TTC549 (cell line): ENCODE data around the gene SDSL.

Experiments
- FAIRE-seq: peaks from 2 replicates; lab custom pipeline; 2012; peaks lifted over from hg19 to GRCh38; lab: Jason Lieb, UNC

Gene SDSL

DNA sequence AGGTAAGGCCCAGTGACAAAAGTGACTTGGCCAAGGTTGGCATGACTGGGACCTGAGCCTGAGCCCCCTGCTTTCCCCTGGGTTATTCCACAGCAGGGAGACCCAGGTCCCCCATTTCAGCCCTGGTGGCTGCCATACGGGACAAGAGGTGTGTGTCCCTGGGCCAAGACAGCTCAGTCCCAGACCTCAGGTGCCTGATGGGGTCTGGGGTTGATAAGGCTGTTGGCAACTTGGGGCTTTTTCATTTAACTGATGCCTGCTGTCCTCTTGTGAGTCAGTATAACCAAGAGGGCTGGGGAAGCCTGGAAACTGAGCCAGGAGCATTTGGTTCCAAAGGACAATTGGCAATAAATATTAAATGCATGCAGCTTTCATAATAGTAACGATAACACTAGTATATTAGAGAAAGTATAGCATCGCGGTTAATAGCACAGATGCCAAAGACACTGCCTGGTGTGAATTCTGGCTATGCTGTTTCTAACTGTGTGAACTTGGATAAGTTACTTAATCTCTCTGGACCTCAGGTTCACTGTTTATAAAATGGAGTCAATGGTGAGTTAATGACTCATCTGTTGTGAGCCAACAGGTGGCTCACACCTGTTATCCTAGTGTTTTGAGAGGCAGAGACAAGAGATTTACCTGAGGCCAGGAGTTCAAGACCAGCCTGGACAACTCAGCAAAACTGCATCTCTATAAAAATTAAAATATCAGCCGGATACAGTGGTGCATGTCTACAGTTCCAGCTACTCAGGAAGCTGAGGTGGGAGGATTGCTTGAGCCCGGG lies 898 bp downstream of the SDSL start:
- no peak for FAIRE-seq

DNA sequence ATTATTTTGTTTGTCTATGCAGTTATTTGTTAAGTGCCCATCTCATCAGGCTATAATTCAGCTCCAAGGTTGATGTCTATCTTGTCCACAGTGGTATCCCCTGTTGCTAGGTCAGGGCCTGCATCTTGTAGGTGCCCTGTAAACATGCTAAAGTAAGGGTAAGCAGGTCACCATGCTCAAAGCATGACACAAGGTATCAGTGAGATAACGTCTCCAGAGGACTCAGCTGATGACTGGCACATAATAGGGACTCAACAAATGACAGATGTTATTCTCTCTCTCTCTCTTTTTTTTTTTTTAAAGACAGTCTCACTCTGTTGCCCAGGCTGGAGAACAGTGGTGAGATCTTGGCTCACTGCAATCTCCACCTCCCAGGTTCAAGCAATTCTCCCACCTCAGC lies 2.3 kb downstream of the SDSL start:
- FAIRE-seq: no peak

DNA sequence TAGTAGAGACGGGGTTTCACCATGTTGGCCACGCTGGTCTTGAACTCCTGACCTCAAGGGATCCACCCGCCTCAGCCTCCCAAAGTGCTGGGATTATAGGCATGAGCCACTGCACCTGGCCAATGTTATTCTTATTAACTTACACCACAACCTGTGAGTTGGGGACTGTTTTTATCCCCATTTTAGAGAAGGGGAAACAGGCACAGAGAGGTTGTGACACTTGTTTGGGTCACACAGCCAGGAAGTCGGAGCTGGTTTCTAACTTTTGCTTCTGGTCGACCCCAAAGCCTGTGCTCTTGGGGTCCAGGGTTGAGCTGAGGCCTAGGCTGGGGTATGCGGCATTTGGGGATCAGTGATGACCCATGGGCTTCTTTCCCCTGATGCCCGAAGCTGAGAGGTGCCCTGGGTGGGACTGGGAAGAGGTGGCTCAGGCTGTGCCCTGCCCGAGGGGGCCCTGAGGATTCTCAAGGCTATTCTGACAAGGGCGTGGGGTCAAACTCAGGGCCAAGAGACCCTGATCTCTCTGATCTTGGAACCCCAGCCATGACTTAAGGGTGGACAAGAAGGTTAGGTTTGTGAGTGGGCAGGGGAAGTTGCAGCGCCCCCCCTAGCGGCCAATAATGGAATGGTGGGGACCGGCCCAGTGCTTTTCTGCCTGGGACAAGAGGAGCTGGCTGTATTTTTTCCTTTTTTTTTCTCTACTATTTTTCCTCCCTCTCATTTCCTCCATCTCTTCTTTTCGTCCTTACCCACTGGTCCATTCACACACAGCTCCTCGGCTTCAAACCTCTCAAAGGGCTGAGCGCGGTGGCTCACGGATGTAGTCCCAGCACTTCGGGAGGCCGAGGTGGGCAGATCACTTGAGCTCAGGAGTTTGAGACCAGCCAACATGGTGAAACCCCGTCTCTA lies 3.0 kb downstream of the SDSL start:
- no peak for FAIRE-seq

DNA sequence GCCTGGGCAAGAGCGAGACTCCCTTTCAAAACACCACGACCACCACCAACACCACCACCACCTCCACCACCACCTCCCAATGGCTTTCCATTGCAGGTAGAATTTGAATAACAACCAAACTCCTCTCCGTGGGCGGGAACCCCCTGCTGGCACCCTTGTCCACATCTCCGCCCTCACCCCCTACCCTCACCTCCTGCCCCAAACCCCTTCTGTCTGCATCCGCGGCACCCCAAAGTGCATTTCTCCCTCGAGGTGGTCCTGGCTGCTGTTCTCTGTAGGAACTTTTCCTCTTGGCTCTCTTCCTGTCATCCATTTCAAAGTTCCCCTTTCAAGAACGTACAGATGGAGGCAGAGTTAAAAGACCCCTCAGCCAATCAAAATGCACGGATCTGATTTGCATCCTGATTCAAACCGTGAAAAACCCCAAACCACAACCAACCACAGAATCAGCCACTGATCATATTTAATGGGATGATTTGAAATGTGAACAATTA lies 3.8 kb downstream of the SDSL start:
- FAIRE-seq: no peak

DNA sequence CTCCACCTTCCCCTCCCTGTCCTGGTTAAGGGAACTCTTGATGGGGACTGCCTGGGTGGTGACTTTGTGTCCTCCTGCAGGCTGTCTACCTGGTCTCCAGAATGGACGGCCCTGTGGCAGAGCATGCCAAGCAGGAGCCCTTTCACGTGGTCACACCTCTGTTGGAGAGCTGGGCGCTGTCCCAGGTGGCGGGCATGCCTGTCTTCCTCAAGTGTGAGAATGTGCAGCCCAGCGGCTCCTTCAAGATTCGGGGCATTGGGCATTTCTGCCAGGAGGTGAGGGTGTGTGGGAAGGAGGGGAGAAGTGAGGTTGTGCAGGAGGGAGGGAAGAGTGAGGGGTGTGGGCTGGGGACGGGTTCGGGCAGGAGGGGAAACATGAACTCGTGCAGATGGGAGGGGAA lies 5.7 kb downstream of the SDSL start:
- no peak for FAIRE-seq

DNA sequence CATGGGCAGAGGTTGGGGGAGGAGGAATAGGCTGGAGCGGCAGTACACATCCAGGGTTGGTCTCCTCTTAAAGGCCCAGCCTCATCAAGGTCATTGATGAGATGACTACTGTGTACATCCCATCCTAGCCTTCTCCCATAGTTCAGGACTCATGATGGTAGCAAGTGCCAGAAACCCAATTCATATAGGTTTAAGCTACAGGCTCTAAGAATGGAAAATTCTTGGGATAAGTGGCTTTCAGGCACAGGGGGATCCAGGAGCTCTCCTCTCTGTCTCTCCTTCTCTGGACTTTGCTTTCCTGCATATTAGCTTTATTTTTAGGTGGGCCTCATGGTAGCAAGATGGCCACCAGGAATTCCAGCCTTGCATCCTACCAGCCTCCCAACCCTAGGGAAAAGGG lies 6.3 kb downstream of the SDSL start:
- FAIRE-seq: no peak

DNA sequence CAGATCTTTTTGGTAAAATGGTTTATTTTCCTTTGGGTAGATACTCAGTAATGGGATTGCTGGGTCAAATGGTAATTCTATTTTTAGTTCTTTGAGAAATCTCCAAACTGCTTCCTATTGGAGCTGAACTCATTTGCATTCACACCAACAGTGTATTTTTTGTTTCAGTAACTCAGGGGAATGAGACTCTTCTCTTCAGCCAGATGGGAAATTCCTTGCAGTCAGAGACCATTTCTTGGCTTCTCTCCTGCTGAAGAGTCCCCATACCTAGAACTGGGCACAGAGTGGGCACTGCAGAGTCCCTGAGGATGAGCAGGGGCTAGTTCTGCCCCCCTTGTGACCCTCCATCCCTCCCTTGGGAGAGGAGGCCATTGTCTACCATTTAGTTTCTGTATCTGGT lies 10.8 kb downstream of the SDSL start:
- FAIRE-seq: no peak

DNA sequence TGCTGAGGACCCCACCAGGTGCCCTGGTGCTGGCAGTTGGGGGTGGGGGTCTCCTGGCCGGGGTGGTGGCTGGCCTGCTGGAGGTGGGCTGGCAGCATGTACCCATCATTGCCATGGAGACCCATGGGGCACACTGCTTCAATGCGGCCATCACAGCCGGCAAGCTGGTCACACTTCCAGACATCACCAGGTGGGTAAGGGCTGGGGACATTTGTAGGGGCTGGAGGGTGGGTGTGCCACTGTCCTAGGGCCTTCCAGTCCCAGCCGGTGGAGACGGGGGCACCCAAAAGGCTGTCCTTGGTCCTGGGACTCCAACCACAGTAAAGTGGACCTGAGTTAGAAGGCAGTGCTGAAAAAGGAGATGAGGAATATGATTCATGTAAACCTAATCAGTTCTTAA lies 13.2 kb downstream of the SDSL start:
- FAIRE-seq: no peak

DNA sequence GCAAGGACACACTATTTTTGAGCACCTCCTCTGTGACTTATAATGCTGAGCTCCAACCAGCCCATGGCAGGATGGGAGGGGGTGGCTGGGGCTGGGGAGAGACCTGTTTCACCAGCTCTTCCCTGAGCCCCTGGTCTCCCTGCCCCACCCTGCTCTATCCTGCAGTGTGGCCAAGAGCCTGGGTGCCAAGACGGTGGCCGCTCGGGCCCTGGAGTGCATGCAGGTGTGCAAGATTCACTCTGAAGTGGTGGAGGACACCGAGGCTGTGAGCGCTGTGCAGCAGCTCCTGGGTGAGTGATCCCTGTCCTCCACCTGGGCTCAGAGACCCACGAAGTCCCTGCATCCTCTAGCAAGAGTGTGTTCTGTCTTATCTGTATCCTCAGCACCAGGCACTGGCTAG lies 14.4 kb downstream of the SDSL start:
- no peak for FAIRE-seq

DNA sequence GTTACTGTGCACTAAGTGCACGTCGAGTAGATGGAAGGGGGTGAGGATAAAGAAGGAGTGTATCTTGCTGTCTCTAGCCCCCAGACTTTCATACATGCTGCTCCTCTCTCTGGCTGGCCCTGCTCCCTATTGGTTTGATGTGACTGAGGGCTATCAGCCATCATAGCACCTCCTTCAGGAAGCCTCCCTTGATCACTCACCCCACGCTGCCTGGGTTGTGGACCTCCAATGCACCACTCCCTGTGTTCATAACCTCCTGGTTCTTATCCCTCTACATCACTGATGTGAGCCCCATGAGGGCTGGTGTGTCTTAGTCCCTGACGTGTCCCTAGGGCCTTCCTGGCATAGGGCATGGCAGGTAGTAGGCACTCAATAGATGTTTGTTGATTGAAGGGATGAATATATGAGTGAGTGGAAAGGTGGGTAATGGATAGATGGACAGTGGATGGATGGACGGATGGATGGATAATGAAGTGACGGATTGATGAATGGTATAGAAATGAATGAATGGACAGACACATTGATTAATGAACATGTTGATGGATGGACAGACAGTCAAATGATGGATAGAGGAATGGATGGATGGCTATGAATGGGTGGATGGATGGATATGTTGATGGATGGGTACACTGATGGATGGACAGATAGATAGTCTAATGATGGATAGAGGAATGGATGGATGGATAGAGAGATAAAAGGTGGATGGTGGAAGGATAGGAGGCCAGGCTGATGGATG lies 15.0 kb downstream of the SDSL start:
- FAIRE-seq: no peak

DNA sequence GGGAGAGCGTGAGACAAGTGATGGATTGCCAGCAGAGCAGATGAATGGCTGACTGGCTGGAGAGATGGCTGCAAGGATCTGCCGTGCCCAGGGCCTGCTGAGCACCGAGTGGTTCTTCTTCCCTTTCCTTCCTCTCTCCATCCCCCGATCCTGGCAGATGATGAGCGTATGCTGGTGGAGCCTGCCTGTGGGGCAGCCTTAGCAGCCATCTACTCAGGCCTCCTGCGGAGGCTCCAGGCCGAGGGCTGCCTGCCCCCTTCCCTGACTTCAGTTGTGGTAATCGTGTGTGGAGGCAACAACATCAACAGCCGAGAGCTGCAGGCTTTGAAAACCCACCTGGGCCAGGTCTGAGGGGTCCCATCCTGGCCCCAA lies 15.5 kb downstream of the SDSL start:
- FAIRE-seq: no peak

DNA sequence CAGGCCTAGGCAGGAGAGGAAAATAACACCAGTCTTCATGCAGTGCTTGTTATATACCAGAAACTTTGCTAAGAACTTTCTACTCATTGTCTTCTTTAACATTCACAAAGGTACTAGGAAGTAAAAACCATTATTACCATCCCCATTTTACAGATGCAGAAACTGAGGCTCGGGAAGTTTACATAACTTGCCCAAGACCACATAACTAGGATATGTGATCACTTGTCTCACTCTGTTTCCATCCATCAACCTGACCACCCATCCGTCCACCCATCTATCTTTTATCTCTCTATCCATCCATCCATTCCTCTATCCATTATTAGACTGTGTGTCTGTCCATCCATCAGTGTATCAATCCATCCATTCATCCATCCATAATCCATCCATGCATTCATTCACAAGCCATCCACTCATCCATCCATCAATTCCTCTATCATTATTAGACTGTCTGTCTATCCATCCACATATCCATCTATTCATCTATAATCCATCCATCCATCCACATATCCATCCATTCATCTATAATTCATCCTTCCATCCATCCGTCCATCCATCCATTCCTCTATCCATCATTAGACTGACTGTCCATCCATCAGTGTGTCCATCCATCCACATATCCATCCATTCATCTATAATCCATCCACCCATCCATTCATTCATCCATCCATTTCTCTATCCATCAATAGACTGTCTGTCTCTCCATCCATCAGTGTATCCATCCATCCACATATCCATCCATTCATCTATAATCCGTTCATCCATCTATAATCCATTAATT lies 16.5 kb downstream of the SDSL start:
- FAIRE-seq: no peak

DNA sequence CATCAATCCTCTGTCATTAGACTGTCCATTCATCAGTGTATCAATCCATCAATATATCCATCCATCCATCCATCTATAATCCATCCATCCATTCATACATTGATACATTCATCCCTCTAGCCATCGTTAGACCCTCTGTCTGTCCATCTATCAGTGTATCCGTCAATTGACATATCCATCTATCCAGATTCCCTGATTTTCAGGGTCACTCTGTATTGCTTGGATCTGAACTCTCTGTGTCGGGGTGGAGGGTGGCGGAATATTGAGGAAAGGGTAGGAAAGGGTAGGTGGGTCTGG lies 17.1 kb downstream of the SDSL start:
- no peak for FAIRE-seq

DNA sequence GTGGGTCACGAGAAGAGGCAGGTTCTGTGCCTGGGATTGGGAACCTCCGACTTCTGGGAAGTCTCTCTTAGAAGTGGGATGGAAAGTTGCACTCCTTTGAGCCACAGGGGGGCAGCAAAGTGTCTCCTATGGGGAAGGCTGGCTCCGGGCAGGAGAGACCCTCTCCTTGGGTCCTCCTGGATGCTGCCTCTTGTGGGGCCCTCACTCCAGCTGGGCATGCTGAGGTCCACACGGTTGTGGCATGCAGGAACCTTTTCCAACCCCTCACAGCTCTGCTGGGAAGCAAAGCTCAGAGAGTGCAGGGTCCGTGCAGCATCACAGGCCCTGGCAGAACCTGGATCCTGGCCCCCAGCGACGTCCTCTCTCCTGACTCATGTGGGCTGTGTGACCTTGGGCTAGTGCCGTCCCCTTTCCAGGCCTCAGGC lies 17.4 kb downstream of the SDSL start:
- no peak for FAIRE-seq

DNA sequence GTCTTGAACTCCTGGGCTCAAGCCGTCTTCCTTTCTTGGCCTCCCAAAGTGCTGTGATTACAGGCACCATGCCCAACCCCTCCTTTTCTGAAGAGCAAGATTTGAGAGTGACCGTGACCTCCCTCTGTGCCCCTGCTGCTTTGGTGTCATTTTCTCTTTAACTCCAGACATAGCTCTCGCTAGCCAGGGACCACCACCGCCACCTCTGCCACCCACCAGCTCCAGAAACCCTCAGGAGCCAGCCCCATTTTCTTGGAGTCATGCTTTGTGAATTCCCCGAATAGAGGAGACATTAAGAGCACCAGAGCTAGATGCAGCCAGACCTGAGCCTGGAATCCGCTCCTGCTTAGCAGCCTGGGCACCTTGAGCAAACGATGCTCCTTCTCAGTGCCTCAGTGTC lies 18.2 kb downstream of the SDSL start:
- FAIRE-seq: no peak

DNA sequence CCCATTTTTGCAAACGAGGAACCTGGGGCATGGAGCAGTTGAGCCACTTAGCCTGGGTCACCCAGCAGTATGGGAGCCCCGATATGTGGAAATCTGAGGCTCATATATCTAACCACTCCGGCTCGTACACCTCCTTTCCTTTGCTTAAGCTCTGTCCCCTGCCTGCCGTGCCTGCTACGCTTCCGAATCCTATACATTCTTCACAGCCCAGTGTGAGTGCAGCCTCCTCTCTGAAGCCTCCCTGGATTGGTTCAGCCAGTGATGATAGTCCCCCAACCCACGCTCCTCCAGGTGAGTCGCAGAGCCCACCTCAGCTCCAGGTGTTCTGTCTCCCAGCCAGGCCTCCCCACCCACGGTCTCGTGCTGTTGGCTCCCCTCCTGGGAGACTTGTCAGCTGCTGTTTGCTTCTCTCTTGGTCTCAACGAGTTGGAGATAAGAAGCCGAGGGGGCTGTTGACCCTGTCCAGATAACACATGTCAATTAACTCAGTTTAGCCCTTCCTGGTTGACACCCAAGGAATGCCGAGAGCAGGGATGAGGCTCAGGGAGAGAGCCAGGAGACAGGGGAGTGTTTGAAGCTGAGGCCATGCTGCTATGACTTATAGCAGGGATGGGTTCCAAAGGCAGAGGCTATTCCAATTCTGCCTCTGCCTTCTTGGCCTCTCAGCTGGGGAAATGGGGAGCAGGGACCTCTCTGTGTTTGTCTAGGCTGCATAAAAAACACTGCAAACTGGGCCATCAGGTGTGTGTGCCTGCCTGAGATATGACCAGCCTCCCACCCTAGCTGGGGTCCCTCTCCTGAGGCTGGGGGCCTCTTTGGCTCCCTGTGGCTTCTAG lies 19.0 kb downstream of the SDSL start:
- FAIRE-seq: no peak

DNA sequence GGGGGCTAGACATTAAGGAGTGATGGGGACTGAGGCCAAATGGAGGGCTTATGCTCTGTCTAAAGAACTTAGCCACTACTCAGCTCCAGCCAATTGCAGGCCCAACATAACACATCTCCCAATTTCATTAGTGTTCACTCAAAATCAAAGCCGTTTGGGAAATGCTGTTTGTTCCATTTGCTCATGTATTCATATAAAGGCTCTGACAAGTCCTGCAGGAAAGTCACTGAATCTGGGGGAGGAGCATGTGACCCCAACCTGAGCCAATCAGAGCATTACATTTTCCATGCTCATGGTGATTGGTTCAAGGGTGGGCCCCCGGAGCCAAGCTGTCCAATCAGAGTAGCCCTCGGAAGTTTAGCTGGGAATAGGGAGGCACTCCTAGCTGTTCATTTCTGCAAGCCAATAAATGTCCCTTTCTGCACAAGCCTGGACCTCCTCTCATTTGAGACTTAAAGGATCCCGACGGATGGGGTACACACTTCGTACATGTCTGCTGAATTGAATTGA lies 20.9 kb downstream of the SDSL start:
- FAIRE-seq: no peak

DNA sequence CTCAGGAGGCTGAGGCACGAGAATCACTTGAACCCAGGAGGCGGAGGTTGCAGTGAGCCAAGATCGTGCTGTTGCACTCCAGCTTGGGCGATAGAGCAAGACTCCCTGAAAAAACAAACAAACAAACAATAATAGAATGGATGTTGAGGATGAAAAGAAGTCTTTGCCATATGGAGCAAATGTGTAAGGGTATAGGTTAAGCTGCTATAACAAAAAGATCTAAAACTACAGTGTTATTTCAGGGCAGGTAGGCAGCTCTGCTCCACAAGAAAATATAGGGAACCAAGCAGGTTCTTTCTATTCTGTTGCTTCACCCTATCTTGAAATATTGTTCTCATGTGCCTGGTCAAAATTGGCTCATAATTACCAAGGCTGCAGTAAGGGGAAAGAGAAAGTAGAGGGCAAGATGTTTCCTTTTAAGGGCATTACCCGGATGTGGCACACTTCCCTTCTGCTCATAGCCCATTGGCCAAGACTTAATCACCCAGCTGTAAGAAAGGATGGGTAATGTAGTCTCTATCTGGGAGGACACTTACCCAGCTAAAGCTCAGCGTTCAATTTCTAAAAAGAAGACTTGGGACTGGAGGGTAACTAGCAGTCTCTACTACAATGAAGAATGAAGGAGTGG lies 23.5 kb downstream of the SDSL start:
- no peak for FAIRE-seq

DNA sequence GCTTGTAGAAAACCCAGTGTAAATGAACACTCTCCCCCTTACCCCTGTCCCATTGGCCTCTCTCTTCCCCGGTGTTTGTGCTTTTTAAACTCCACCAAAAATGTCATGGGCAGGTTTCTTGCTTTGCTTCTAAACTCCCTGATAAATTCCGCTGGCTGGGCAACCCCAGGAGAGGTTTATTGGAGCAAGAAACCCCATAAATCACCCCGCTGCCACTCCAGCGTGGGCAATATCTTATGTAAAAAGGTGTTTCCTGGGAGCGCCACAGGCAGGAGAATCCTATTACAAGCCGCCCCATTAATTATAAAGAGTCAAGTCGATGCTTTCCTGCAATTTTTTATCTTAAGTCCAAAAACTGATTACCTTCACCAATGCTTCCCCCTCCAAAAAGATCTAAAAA lies 26.7 kb downstream of the SDSL start:
- FAIRE-seq: no peak

DNA sequence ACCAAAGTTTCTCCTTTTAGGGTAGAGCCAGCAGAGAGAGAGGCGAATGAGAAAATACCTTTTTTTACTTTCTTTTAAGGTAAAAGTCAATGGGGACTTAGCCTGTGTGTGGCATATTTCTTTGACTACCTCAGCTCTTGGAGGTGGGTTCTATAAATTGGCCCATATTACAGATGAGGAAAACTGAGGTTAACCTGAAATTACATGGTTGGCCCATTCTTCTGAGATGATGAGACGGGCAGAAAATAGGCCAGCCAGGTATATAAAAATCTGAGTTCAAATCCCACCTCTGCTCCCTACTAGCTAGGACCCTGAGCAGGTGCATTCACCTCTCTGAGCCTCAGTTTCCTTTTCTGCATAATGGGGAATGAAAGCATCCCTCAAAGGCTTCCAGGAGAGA lies 27.1 kb downstream of the SDSL start:
- FAIRE-seq: no peak

DNA sequence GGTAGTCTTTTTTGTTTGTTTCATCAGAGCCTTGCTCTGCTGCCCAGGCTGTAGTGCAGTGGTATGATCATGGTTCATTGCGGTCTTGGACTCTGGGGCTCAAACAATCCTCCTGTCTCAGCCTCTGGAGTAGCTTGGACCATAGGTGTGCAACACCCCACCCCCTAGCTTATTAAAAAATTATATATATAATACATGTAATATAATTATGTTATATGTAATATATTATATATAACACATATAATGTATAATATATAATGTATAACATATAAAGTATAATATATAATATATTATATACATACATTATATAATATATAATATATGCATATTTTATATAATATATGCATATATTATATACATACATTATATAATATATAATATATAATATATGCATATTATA lies 27.7 kb downstream of the SDSL start:
- FAIRE-seq: peak; percentile 99
